ENCODE measurements around the gene IZUMO4. TPM values are rescaled to one million over a fixed set of nuclear protein-coding genes. Genes with fewer than 3 reads are reported as not detected.
A peak's percentile ranks its signal among the peaks of the same experiment; 100 is the strongest.

IZUMO4 gene
- total and polyA plus RNA-seq, 9 donors, result 1.7 to 4.0 (median 2.1) TPM

DNA sequence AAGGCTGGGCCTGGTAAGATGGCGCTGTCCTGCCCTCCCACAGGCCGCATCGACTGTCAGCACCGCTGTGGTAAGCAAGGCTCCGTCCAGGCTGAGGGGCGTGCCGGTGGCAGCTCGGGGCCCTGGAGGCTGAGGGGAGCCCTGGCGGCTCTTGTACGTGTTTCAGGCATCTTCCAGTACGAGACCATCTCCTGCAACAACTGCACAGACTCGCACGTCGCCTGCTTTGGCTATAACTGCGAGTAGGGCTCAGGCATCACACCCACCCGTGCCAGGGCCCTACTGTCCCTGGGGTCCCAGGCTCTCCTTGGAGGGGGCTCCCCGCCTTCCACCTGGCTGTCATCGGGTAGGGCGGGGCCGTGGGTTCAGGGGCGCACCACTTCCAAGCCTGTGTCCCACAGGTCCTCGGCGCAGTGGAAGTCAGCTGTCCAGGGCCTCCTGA is 1.2 kb downstream of the IZUMO4 start:
- Histone ChIP-seq H3K9me3 (replicated peaks; ENCODE audit: control insufficient read depth, low read depth, low read length) (no peaks in the 10 kb centered on the region), H3K4me3 (ENCODE audit: low read length) (no peak overlapping the region), H3K27me3 (ENCODE audit: control insufficient read depth, insufficient read depth, low read length) (no peaks in the 10 kb centered on the region), H3K27ac (ENCODE audit: low read length) (no peak overlapping the region), H3K36me3 (ENCODE audit: control insufficient read depth, insufficient read depth, low read length) (peaks cover 46% of the 10 kb centered on the region), H3K4me1 (ENCODE audit: control insufficient read depth, insufficient read depth, low read length) (peaks cover 26% of the 10 kb centered on the region)
- WGBS (ENCODE audit: insufficient coverage), result 66% methylated on average over 23 of the region's 23 CpGs
- DNase-seq, result peak; percentile 30

DNA sequence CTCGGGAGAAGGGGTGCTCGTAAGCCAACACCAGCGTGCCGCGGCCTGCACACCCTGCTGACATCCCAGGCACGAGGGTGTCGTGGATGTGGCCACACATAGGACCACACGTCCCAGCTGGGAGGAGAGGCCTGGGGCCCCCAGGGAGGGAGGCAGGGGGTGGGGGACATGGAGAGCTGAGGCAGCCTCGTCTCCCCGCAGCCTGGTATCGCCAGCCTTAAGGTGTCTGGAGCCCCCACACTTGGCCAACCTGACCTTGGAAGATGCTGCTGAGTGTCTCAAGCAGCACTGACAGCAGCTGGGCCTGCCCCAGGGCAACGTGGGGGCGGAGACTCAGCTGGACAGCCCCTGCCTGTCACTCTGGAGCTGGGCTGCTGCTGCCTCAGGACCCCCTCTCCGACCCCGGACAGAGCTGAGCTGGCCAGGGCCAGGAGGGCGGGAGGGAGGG is 2.4 kb downstream of the IZUMO4 start:
- H3K27me3 ChIP-seq (ENCODE audit: control insufficient read depth, insufficient read depth, low read length), result no peaks in the 10 kb centered on the region
- no peaks in the 10 kb centered on the region for H3K9me3 ChIP-seq (replicated peaks; ENCODE audit: control insufficient read depth, low read depth, low read length)
- no peak overlapping the region for H3K27ac ChIP-seq (ENCODE audit: low read length)
- peaks cover 49% of the 10 kb centered on the region for H3K36me3 ChIP-seq (ENCODE audit: control insufficient read depth, insufficient read depth, low read length)
- WGBS (ENCODE audit: insufficient coverage), result 66% methylated on average over 13 of the region's 16 CpGs
- no peak overlapping the region for H3K4me3 ChIP-seq (ENCODE audit: low read length)
- H3K4me1 ChIP-seq (ENCODE audit: control insufficient read depth, insufficient read depth, low read length), result peaks cover 26% of the 10 kb centered on the region
- no peak for DNase-seq

GRCh38 chr19:2099937-2100718 is 3.4 kb downstream of the IZUMO4 start:
- Histone ChIP-seq H3K4me1 (ENCODE audit: control insufficient read depth, insufficient read depth, low read length) (peaks cover 18% of the 10 kb centered on the region), H3K4me3 (ENCODE audit: low read length) (no peak overlapping the region), H3K9me3 (replicated peaks; ENCODE audit: control insufficient read depth, low read depth, low read length) (no peaks in the 10 kb centered on the region), H3K27ac (ENCODE audit: low read length) (no peak overlapping the region), H3K27me3 (ENCODE audit: control insufficient read depth, insufficient read depth, low read length) (no peaks in the 10 kb centered on the region), H3K36me3 (ENCODE audit: control insufficient read depth, insufficient read depth, low read length) (peaks cover 55% of the 10 kb centered on the region)
- WGBS (ENCODE audit: insufficient coverage), result 78% methylated on average over 36 of the region's 39 CpGs
- DNase-seq, result no peak

DNA sequence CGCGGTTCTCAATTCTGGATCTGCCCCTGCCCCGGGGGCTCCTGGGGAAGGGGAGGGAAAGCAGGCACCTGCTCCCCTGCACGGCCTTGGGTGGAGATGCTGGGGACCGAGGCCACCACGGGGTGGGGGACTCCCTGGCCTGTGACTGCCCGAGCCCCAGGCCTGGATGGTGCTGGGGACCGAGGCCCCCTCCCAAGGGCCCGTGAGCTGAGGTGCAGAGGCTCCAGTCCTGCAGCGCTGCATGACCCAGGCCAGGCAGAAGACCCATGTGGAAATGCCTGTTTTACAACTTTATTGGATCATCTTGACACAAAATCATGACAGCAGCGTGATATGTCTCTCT is 4.0 kb downstream of the IZUMO4 start:
- Histone ChIP-seq H3K4me3 (ENCODE audit: low read length) (no peak overlapping the region), H3K4me1 (ENCODE audit: control insufficient read depth, insufficient read depth, low read length) (peaks cover 13% of the 10 kb centered on the region), H3K36me3 (ENCODE audit: control insufficient read depth, insufficient read depth, low read length) (peaks cover 61% of the 10 kb centered on the region), H3K27ac (ENCODE audit: low read length) (no peak overlapping the region), H3K9me3 (replicated peaks; ENCODE audit: control insufficient read depth, low read depth, low read length) (no peaks in the 10 kb centered on the region), H3K27me3 (ENCODE audit: control insufficient read depth, insufficient read depth, low read length) (no peaks in the 10 kb centered on the region)
- no peak for DNase-seq
- 83% methylated on average over 5 of the region's 11 CpGs for WGBS (ENCODE audit: insufficient coverage)

- Histone ChIP-seq H3K9me3 (replicated peaks; ENCODE audit: control insufficient read depth, low read depth, low read length) (no peaks in the 10 kb centered on the region), H3K4me3 (ENCODE audit: low read length) (no peak overlapping the region), H3K4me1 (ENCODE audit: control insufficient read depth, insufficient read depth, low read length) (peaks cover 11% of the 10 kb centered on the region), H3K27ac (ENCODE audit: low read length) (no peak overlapping the region), H3K36me3 (ENCODE audit: control insufficient read depth, insufficient read depth, low read length) (peaks cover 71% of the 10 kb centered on the region), H3K27me3 (ENCODE audit: control insufficient read depth, insufficient read depth, low read length) (no peaks in the 10 kb centered on the region)
- 86% methylated on average over 44 of the region's 45 CpGs for WGBS (ENCODE audit: insufficient coverage)
- no peak for DNase-seq
These were observed 5.0 kb downstream of the IZUMO4 start for GRCh38 chr19:2101417-2102335.

- H3K4me1 ChIP-seq (ENCODE audit: control insufficient read depth, insufficient read depth, low read length), result no peaks in the 10 kb centered on the region
- DNase-seq, result no peak
- H3K9me3 ChIP-seq (replicated peaks; ENCODE audit: control insufficient read depth, low read depth, low read length), result no peaks in the 10 kb centered on the region
- H3K27me3 ChIP-seq (ENCODE audit: control insufficient read depth, insufficient read depth, low read length), result no peaks in the 10 kb centered on the region
- no peak overlapping the region for H3K27ac ChIP-seq (ENCODE audit: low read length)
- 90% methylated on average over 11 of the region's 20 CpGs for WGBS (ENCODE audit: insufficient coverage)
- no peak overlapping the region for H3K4me3 ChIP-seq (ENCODE audit: low read length)
- peaks cover 82% of the 10 kb centered on the region for H3K36me3 ChIP-seq (ENCODE audit: control insufficient read depth, insufficient read depth, low read length)
These were observed 6.5 kb downstream of the IZUMO4 start for GRCh38 chr19:2103045-2103707.

GRCh38 chr19:2108251-2109016 is 11.7 kb downstream of the IZUMO4 start:
- Histone ChIP-seq H3K27me3 (ENCODE audit: control insufficient read depth, insufficient read depth, low read length) (no peaks in the 10 kb centered on the region), H3K4me3 (ENCODE audit: low read length) (no peak overlapping the region), H3K9me3 (replicated peaks; ENCODE audit: control insufficient read depth, low read depth, low read length) (no peaks in the 10 kb centered on the region), H3K27ac (ENCODE audit: low read length) (no peak overlapping the region), H3K4me1 (ENCODE audit: control insufficient read depth, insufficient read depth, low read length) (no peaks in the 10 kb centered on the region), H3K36me3 (ENCODE audit: control insufficient read depth, insufficient read depth, low read length) (peaks cover 94% of the 10 kb centered on the region)
- 94% methylated on average over 13 of the region's 23 CpGs for WGBS (ENCODE audit: insufficient coverage)
- no peak for DNase-seq

GRCh38 chr19:2109046-2109864 is 12.5 kb downstream of the IZUMO4 start:
- no peak for DNase-seq
- no peak overlapping the region for H3K27ac ChIP-seq (ENCODE audit: low read length)
- no peaks in the 10 kb centered on the region for H3K4me1 ChIP-seq (ENCODE audit: control insufficient read depth, insufficient read depth, low read length)
- 86% methylated on average over 27 of the region's 31 CpGs for WGBS (ENCODE audit: insufficient coverage)
- no peaks in the 10 kb centered on the region for H3K27me3 ChIP-seq (ENCODE audit: control insufficient read depth, insufficient read depth, low read length)
- peaks cover 95% of the 10 kb centered on the region for H3K36me3 ChIP-seq (ENCODE audit: control insufficient read depth, insufficient read depth, low read length)
- no peak overlapping the region for H3K4me3 ChIP-seq (ENCODE audit: low read length)
- no peaks in the 10 kb centered on the region for H3K9me3 ChIP-seq (replicated peaks; ENCODE audit: control insufficient read depth, low read depth, low read length)

- H3K9me3 ChIP-seq (replicated peaks; ENCODE audit: control insufficient read depth, low read depth, low read length), result no peaks in the 10 kb centered on the region
- no peaks in the 10 kb centered on the region for H3K27me3 ChIP-seq (ENCODE audit: control insufficient read depth, insufficient read depth, low read length)
- no peaks in the 10 kb centered on the region for H3K4me1 ChIP-seq (ENCODE audit: control insufficient read depth, insufficient read depth, low read length)
- peaks cover 95% of the 10 kb centered on the region for H3K36me3 ChIP-seq (ENCODE audit: control insufficient read depth, insufficient read depth, low read length)
- H3K4me3 ChIP-seq (ENCODE audit: low read length), result no peak overlapping the region
- no peak for DNase-seq
- H3K27ac ChIP-seq (ENCODE audit: low read length), result no peak overlapping the region
- 86% methylated on average over 13 of the region's 13 CpGs for WGBS (ENCODE audit: insufficient coverage)
These were observed 14.1 kb downstream of the IZUMO4 start for GRCh38 chr19:2110822-2111221.

Measured in muscle of leg (tissue), 11 donors.